ENCODE measurements around the gene ITGB7. TPM values are rescaled to one million over a fixed set of nuclear protein-coding genes. Genes with fewer than 3 reads are reported as not detected.
A peak's percentile ranks its signal among the peaks of the same experiment; 100 is the strongest.

The ITGB7 gene
- total and polyA plus RNA-seq, 10 of the 15 experiments (the other 5 are each of a cell fraction or from before 2014, with no cell fraction given) = 54.5 to 487 (median 252) TPM

GRCh38 chr12:53219956-53220693, 13.1 kb upstream of the ITGB7 start:
- 1% methylated on average over 37 of the region's 53 CpGs for WGBS (ENCODE audit: insufficient coverage, insufficient replicate concordance, low lambda C conversion rate, missing lambda C conversion rate)
- H3K4me3 ChIP-seq = peak overlapping the region; percentile 86
- in situ Hi-C loops (cut with MboI) = no loop called here
- peak overlapping the region; percentile 54 for H3K9ac ChIP-seq (ENCODE audit: control insufficient read depth, insufficient read depth, low read length)
- no peaks in the 10 kb centered on the region; a peak in 1 of 4 replicates for H3K36me3 ChIP-seq (ENCODE audit: control insufficient read depth in 2 of 2, insufficient read depth in 2 of 2, low read length in 1 of 2)
- H3K27ac ChIP-seq (ENCODE audit: control insufficient read depth, insufficient read depth) = peak overlapping the region; percentile 49
- FAIRE-seq = peak; percentile 80
- ChIA-PET RAD21 (ENCODE audit: unreplicated experiment) (interaction anchor here (0.6 to 11.1 kb wide), 18 partner anchors 9 to 198 kb away, joined by 3 to 146 read pairs (median 4); partner anchors contain the start of genes AAAS, CSAD, ESPL1 and ITGB7), POLR2A (interaction anchor here (0.6 to 4.4 kb wide), 11 partner anchors 12 to 214 kb away, joined by 3 to 28 read pairs (median 4); partner anchors contain the start of genes CSAD, EIF4B, ESPL1 and ITGB7), SMC1A (ENCODE audit: uncharacterized antibody, unreplicated experiment) (interaction anchor here (0.7 to 16.4 kb wide), 18 partner anchors 12 to 122 kb away, joined by 3 to 155 read pairs (median 4); partner anchors contain the start of genes ESPL1, ITGB7 and PFDN5), CTCF (interaction anchor here (1.1 to 15.7 kb wide), 13 partner anchors 11 to 125 kb away, joined by 3 to 315 read pairs (median 9); partner anchors contain the start of genes AAAS, CSAD, ESPL1 and PFDN5)
- peak overlapping the region; percentile 92 for H2AFZ ChIP-seq (ENCODE audit: control insufficient read depth, low read depth, low read length)
- peak overlapping the region; percentile 86 for H3K4me2 ChIP-seq (ENCODE audit: control insufficient read depth, insufficient read depth)
- H3K4me1 ChIP-seq (ENCODE audit: control insufficient read depth, insufficient read depth, low read length) = peaks cover 22% of the 10 kb centered on the region
- H3K27me3 ChIP-seq (replicated peaks in 1 of 2; ENCODE audit: control insufficient read depth in 2 of 2, insufficient read depth in 2 of 2, low read length in 1 of 2) = no peaks in the 10 kb centered on the region
- no peaks in the 10 kb centered on the region for H3K9me3 ChIP-seq (replicated peaks; ENCODE audit: control insufficient read depth, insufficient read depth, low read length)
- no peak for DNase-seq (ENCODE audit: low read depth, low spot score)
- BruUV-seq (replicated peaks) = no TSS peak
- intact Hi-C loops (cut with micrococcal nuclease; ENCODE audit: unreplicated experiment) = loop anchor here (2.0 to 5.0 kb wide), 2 partner anchors 33 to 47 kb away; partner anchors contain the start of gene ESPL1
- ATAC-seq = peak; percentile 59
- H3K79me2 ChIP-seq (ENCODE audit: control insufficient read depth, insufficient read depth, low read length) = peaks cover 4% of the 10 kb centered on the region; the same call in 1 of the 2 replicates
- no peaks in the 10 kb centered on the region for H4K20me1 ChIP-seq (ENCODE audit: control insufficient read depth, insufficient read depth)
- TF ChIP-seq HDAC2 (IDR thresholded peaks at IDR 0.05) (peak; percentile 81; the same call in 1 of the 2 replicates), MEF2A (IDR thresholded peaks at IDR 0.05; ENCODE audit: insufficient read depth, low read depth, low read length) (no peak), CTCF (IDR thresholded peaks at IDR 0.05 in 2 of 3, conservative IDR thresholded peaks at IDR 0.05 in 1 of 3; ENCODE audit: control insufficient read depth in 2 of 3, extremely low read depth in 1 of 3, insufficient read depth in 1 of 3, low read depth in 3 of 3, low read length in 3 of 3) (no peak), NBN (IDR thresholded peaks at IDR 0.05) (peak; percentile 6), REST (IDR thresholded peaks at IDR 0.05; ENCODE audit: low read depth, low read length) (no peak), ZSCAN29 (IDR thresholded peaks at IDR 0.05) (no peak), SMAD5 (IDR thresholded peaks at IDR 0.05; ENCODE audit: low read depth) (no peak), SMC3 (IDR thresholded peaks at IDR 0.05; ENCODE audit: borderline replicate concordance, low read length) (no peak), SREBF1 (IDR thresholded peaks at IDR 0.05; ENCODE audit: low read length) (no peak), PBX3 (IDR thresholded peaks at IDR 0.05; ENCODE audit: insufficient replicate concordance, low read depth, low read length) (no peak), ZBED1 (IDR thresholded peaks at IDR 0.05; ENCODE audit: borderline replicate concordance) (no peak), TCF3 (IDR thresholded peaks at IDR 0.05; ENCODE audit: borderline replicate concordance, insufficient read depth, low read depth, low read length) (no peak), POLR2AphosphoS5 (IDR thresholded peaks at IDR 0.05; ENCODE audit: low read length) (peak; percentile 16; the same call in 1 of the 2 replicates), BRCA1 (IDR thresholded peaks at IDR 0.05; ENCODE audit: low read depth, low read length) (no peak), IRF4 (IDR thresholded peaks at IDR 0.05; ENCODE audit: low read depth, low read length) (no peak), MXI1 (IDR thresholded peaks at IDR 0.05; ENCODE audit: low read depth, low read length) (no peak; the same call in 1 of the 2 replicates), HCFC1 (IDR thresholded peaks at IDR 0.05; ENCODE audit: low read length) (no peak), RAD21 (IDR thresholded peaks at IDR 0.05; ENCODE audit: insufficient read depth, low read depth, low read length) (no peak)

Data from GM12878 (cell line).